Effector CD4-positive, alpha-beta T cell (primary cell): Measurements from ENCODE around the gene ZDHHC11B.
A peak's percentile ranks its signal among the peaks of the same experiment; 100 is the strongest.
"Not testable (repeated sequence)": the region's sequence is repeated elsewhere in the genome, so short reads cannot be mapped to it uniquely, and the experiment has no call there.

Experiments used
- DNase-seq: peaks from one replicate; pipeline ENCODE4 v3.0.0-alpha.2; 2020

Gene ZDHHC11B

GRCh38 chr5:766666-767431 lies 17.7 kb downstream of the ZDHHC11B start:
- no peak for DNase-seq

GRCh38 chr5:765948-766631 lies 18.4 kb downstream of the ZDHHC11B start:
- no peak for DNase-seq

- no peak for DNase-seq
Observed at GRCh38 chr5:763998-764781, 20.3 kb downstream of the ZDHHC11B start.

- DNase-seq, result no peak
Observed at GRCh38 chr5:763397-763796, 21.1 kb downstream of the ZDHHC11B start.

- not testable (repeated sequence) for DNase-seq
Observed at GRCh38 chr5:762996-763395, 21.5 kb downstream of the ZDHHC11B start.

GRCh38 chr5:761854-762710 lies 22.4 kb downstream of the ZDHHC11B start:
- no peak for DNase-seq

GRCh38 chr5:761059-761771 lies 23.3 kb downstream of the ZDHHC11B start:
- no peak for DNase-seq

- no peak for DNase-seq
Observed at GRCh38 chr5:760363-761058, 24.0 kb downstream of the ZDHHC11B start.

- DNase-seq, result no peak
Observed at GRCh38 chr5:759781-760362, 24.7 kb downstream of the ZDHHC11B start.

GRCh38 chr5:759111-759751 lies 25.3 kb downstream of the ZDHHC11B start:
- peak; percentile 54 for DNase-seq

- DNase-seq, result no peak
Observed at GRCh38 chr5:758698-759053, 25.9 kb downstream of the ZDHHC11B start.

GRCh38 chr5:757931-758697 lies 26.4 kb downstream of the ZDHHC11B start:
- no peak for DNase-seq

- no peak for DNase-seq
Observed at GRCh38 chr5:757346-757930, 27.1 kb downstream of the ZDHHC11B start.

- no peak for DNase-seq
Observed at GRCh38 chr5:756865-757345, 27.6 kb downstream of the ZDHHC11B start.

- no peak for DNase-seq
Observed at GRCh38 chr5:756171-756570, 28.4 kb downstream of the ZDHHC11B start.

- DNase-seq, result not testable (repeated sequence)
Observed at GRCh38 chr5:754143-754632, 30.3 kb downstream of the ZDHHC11B start.

- DNase-seq, result not testable (repeated sequence)
Observed at GRCh38 chr5:753567-754142, 30.9 kb downstream of the ZDHHC11B start.

GRCh38 chr5:752532-753115 lies 31.9 kb downstream of the ZDHHC11B start:
- DNase-seq, result not testable (repeated sequence)
